PC-9 (cell line): ENCODE data around the gene HS6ST3. TPM values are rescaled to one million over a fixed set of nuclear protein-coding genes. Genes with fewer than 3 reads are reported as not detected.

Experiments
- BruUV-seq: library from RNA; stranded (reverse); fragments of 400-500 nt; replicated peaks from 2 replicates; lab custom pipeline; 2021; lab: Mats Ljungman, UMichigan
- CTCF ChIA-PET: fragments of 300-600 bp; sonication (Branson Sonifier 250); formaldehyde crosslinking; loops from one replicate; lab custom pipeline; 2022; ENCODE audit warnings: antibody characterized with exemption; lab: Charles Lee
- POLR2A ChIA-PET: fragments of 300-600 bp; sonication (Branson Sonifier 250); formaldehyde crosslinking; loops from one replicate; lab custom pipeline; 2022; ENCODE audit warnings: antibody characterized with exemption; ENCODE audit not compliant: unreplicated experiment; lab: Charles Lee
- DNase-seq, 2 experiments: peaks; one replicate each; pipeline versions ENCODE4 v3.0.0 to v3.0.0-alpha.2; 2015 to 2022; ENCODE audit warnings: mixed read lengths in 1 of 2
- H2AFZ ChIP-seq: fragments of 200-600 bp; sonication (generic); 2 replicates; pipeline ENCODE4 v1.8.1; 2017; ENCODE audit warnings: antibody characterized with exemption
- H3F3A ChIP-seq: fragments of 200-600 bp; sonication (generic); 2 replicates; pipeline ENCODE4 v1.8.1; 2017; ENCODE audit warnings: antibody characterized with exemption, mild to moderate bottlenecking, low read depth; ENCODE audit not compliant: insufficient read depth
- H3K27ac ChIP-seq: fragments of 200-600 bp; sonication (generic); 2 replicates; pipeline ENCODE4 v1.6.1; 2016; ENCODE audit warnings: mixed run types
- H3K27me3 ChIP-seq: fragments of 200-600 bp; sonication (generic); 2 replicates; pipeline ENCODE4 v1.6.1; 2016; ENCODE audit warnings: low read depth, mixed run types; ENCODE audit not compliant: insufficient read depth
- H3K36me3 ChIP-seq: fragments of 200-600 bp; sonication (generic); 2 replicates; pipeline ENCODE4 v1.6.1; 2016; ENCODE audit warnings: low read depth, mixed run types
- H3K4me1 ChIP-seq: fragments of 200-600 bp; sonication (generic); replicated peaks from 2 replicates; pipeline ENCODE4 v1.6.1; 2016; ENCODE audit warnings: mixed run types; ENCODE audit not compliant: insufficient read depth
- H3K4me2 ChIP-seq: fragments of 200-600 bp; sonication (generic); 2 replicates; pipeline ENCODE4 v1.6.1; 2017; ENCODE audit warnings: mixed run types
- H3K4me3 ChIP-seq: fragments of 200-600 bp; sonication (generic); 2 replicates; pipeline ENCODE4 v1.6.1; 2016; ENCODE audit warnings: mixed run types
- H3K79me2 ChIP-seq: fragments of 200-600 bp; sonication (generic); 2 replicates; pipeline ENCODE4 v1.6.1; 2017; ENCODE audit warnings: low read depth, mixed run types
- H3K9me2 ChIP-seq: fragments of 200-600 bp; sonication (generic); 2 replicates; pipeline ENCODE4 v1.8.1; 2017; ENCODE audit warnings: mild to moderate bottlenecking; ENCODE audit not compliant: insufficient read depth
- H3K9me3 ChIP-seq: fragments of 200-600 bp; sonication (generic); 2 replicates; pipeline ENCODE4 v1.8.1; 2016; ENCODE audit warnings: low read depth; ENCODE audit not compliant: insufficient read depth
- H4K20me1 ChIP-seq: fragments of 200-600 bp; sonication (generic); 2 replicates; pipeline ENCODE4 v1.8.1; 2017; ENCODE audit not compliant: insufficient read depth
- CTCF ChIP-seq: fragments of 200-600 bp; sonication (generic); conservative IDR thresholded peaks from 2 replicates; pipeline ENCODE4 v1.6.1; 2017; ENCODE audit warnings: mixed run types, antibody characterized with exemption, mild to moderate bottlenecking, moderate library complexity
- EZH2 ChIP-seq: fragments of 200-600 bp; sonication (generic); IDR thresholded peaks from 2 replicates; pipeline ENCODE4 v1.8.0; 2017; ENCODE audit warnings: antibody characterized with exemption, low read depth
- intact Hi-C: fragments of 100-400 bp; cut with micrococcal nuclease; formaldehyde crosslinking; loops from one replicate; pipeline ENCODE4 v1.10.0; 2022; ENCODE audit not compliant: unreplicated experiment
- total RNA-seq: library from RNA; stranded (reverse); gene quantifications from 2 replicates; pipeline ENCODE4 v1.2.3, GENCODE V29; 2021

The HS6ST3 gene
- total RNA-seq, 1 experiment from 2014 or later, result not detected

DNA sequence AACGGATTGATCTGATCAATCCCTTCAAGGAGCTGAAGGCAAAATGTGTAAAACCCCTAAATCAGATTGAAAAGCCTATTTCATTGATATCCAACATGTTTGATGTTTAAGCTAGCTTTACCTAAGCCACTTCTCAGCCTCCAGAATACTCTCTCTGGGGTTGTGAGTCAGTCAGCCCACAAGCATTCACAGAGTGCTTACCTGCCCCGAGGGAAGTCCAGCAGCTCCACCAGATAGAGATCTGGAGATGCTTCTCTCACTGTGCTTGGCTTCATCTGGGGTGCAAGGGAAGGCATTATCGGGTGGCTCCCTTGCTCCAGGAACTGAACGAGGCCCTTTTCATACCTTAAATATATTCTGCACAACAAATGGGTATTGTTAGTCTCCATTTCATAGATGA is 744.7 kb downstream of the HS6ST3 start:
- Histone ChIP-seq H3K27me3 (0 out of 2 replicates have a peak, but pooled peaks cover 14% of the 10 kb centered on the region), H3K27ac (no peak overlapping the region), H2AFZ (no peak overlapping the region), H3K36me3 (no peaks in the 10 kb centered on the region), H3K4me3 (no peak overlapping the region), H3K4me1 (no peaks in the 10 kb centered on the region), H3K4me2 (no peak overlapping the region), H4K20me1 (no peaks in the 10 kb centered on the region), H3F3A (no peaks in the 10 kb centered on the region), H3K9me3 (no peaks in the 10 kb centered on the region; the same call in 1 of the 2 replicates), H3K79me2 (no peaks in the 10 kb centered on the region), H3K9me2 (no peaks in the 10 kb centered on the region)
- CTCF ChIA-PET, result no interaction called here
- intact Hi-C loops, result no loop called here
- POLR2A ChIA-PET, result no interaction called here
- no TSS peak for BruUV-seq
- no peak for DNase-seq
- no peak for TF ChIP-seq EZH2
- TF ChIP-seq CTCF, result no peak

- Histone ChIP-seq H3K4me1 (no peaks in the 10 kb centered on the region), H2AFZ (no peak overlapping the region), H4K20me1 (no peaks in the 10 kb centered on the region), H3K4me2 (no peak overlapping the region), H3K27ac (no peak overlapping the region), H3K4me3 (no peak overlapping the region), H3K36me3 (no peaks in the 10 kb centered on the region), H3K79me2 (no peaks in the 10 kb centered on the region), H3K9me3 (no peaks in the 10 kb centered on the region; the same call in 1 of the 2 replicates), H3K27me3 (0 out of 2 replicates have a peak, but pooled peaks cover 14% of the 10 kb centered on the region), H3K9me2 (no peaks in the 10 kb centered on the region), H3F3A (no peaks in the 10 kb centered on the region)
- POLR2A ChIA-PET, result no interaction called here
- DNase-seq, result no peak
- intact Hi-C loops, result no loop called here
- TF ChIP-seq EZH2, result no peak
- TF ChIP-seq CTCF, result no peak
- CTCF ChIA-PET, result no interaction called here
- BruUV-seq, result no TSS peak
Measured at GRCh38 chr13:96835546-96835945, 745.6 kb downstream of the HS6ST3 start.

DNA sequence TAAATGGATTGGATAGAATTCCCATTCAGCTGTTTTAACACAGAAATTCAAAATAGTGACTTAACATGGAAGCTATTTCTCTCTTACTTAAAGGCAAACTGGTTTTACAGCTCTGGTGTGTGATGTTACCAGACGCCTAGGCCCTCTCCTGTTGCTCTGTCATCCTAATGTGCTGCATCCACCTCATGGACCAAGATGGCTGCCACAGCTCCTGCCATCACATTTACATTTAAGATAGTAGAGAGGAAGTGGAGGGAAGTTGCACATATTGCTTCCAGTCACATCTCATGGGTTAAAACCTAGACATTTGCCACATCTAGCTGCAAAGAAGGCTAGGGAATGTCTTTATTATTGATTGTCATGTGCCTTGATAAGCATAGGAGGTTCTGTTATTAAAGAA is 746.8 kb downstream of the HS6ST3 start:
- Histone ChIP-seq H3K27ac (no peak overlapping the region), H3K4me3 (no peak overlapping the region), H2AFZ (no peak overlapping the region), H4K20me1 (no peaks in the 10 kb centered on the region), H3K4me1 (no peaks in the 10 kb centered on the region), H3K9me2 (no peaks in the 10 kb centered on the region), H3K79me2 (no peaks in the 10 kb centered on the region), H3K9me3 (no peaks in the 10 kb centered on the region; the same call in 1 of the 2 replicates), H3K36me3 (no peaks in the 10 kb centered on the region), H3K27me3 (0 out of 2 replicates have a peak, but pooled peaks cover 19% of the 10 kb centered on the region), H3K4me2 (no peak overlapping the region), H3F3A (no peaks in the 10 kb centered on the region)
- POLR2A ChIA-PET, result no interaction called here
- DNase-seq, result no peak
- TF ChIP-seq CTCF (no peak), EZH2 (no peak)
- BruUV-seq, result no TSS peak
- intact Hi-C loops, result no loop called here
- CTCF ChIA-PET, result no interaction called here
